Limb (tissue), 2 donors: ENCODE measurements around the gene PYROXD2.
"Not testable (repeated sequence)": the region's sequence is repeated elsewhere in the genome, so short reads cannot be mapped to it uniquely, and the experiment has no call there.

ENCODE experiments used
- DNase-seq, 2 donors: peaks; one replicate each; pipeline ENCODE4 v3.0.0-alpha.2; 2016; ENCODE audit errors: extremely low spot score in 2 of 2

PYROXD2 gene

DNA sequence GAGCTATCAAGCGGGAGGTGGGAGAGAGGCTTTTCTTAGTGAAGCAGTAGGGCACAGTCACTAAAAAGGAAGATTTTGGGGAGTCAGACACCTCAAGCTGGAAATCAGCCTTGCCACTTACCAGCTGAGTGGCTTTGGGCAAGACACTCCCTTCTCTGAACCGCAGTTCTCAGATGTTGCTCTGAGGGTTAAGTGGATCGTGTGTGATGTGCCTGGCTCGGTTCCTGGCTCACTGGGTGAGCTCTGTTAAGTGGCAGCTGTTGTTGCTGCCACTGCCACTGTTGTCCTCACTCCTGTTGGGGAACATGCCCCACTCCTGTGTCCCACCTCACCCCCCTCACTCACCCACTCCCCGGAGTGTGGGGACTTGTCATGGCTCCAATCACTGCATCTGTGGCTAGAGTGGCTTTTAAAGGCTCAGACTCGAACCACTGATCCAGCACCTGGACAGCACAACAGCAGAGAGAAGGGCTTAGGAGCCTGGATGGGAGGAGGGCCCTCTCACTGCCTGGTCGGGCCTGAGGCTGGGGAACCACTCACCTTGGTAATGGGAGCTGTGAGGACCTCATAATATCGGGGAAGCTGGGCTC lies 20.0 kb downstream of the PYROXD2 start:
- DNase-seq = no peak

DNA sequence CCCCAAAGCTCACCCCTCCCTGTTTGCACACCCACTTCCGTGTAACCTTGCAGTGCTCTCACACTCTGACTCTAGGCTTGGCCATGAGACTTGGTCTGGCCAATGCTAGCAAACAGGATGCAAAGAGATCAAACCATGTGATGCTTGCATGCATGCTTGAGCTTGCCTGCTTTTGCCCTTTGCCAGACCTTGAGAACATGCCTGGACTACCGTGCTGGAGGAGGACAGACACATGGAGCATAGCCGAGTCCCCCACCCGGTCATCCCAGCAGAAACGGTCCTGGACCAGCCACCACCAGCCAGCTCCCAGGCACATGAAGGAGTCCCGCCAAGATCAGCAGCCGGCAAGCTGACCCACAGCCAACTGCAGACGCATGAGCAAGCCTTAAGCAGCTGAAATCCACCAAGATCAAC lies 23.4 kb downstream of the PYROXD2 start:
- no peak for DNase-seq

DNA sequence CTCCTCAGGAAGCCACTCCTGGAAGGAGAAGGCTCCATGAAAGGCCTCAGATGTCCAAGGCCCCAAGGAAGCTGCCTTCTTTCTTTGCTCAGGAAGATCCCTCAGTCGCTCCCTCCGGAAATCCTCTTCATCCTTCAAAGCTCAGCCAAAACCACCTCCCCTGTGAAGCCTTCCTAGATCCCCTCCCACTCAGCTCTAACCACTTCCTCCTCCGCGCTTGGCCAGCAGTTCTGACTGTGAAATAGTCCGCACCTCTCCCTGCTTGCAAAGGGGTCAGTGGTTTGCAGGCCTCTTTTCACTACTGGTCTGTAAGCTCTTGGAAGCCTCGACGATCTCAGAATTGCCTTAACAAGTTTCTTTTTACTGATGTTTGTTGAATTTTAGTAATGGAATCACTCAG lies 23.9 kb downstream of the PYROXD2 start:
- no peak for DNase-seq

DNA sequence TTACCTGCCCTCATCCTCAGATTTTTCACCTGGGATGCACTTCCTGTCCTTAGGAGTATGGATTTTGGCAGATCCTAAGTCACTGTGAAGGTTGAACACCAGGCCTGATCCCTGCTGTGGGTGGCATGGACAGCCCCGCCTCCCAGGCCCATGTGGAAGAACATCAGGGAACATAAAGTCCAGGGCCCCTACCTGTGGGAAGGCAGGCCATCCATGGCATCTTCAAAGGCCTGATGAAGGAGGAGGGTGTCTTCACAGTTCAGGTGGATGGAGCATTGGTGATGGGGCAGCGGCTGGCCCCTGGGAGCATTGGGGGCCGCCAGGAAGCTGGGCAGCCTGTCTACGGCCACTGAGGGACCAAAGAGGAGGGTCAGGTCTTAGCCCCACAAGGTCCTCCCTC lies 24.6 kb downstream of the PYROXD2 start:
- no peak for DNase-seq

DNA sequence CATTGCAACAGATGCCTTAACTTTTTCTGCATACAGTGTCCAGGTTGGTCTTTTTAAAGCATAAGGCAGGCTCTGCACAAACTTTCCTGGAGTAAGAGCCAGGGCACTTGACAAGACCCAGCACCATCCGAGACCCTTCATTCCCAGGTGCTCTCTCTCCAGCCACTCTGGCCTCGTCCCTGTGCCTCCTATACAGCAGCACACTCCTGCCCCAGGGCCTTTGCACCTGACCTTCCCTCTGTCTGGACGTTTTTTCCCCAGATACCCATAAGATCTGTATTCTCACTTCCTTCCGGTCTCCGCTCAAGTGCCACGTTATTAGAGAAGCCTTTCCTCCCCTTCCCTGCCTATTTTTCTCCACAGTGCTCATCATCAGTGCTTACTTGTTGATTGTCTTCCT lies 25.6 kb downstream of the PYROXD2 start:
- no peak for DNase-seq

DNA sequence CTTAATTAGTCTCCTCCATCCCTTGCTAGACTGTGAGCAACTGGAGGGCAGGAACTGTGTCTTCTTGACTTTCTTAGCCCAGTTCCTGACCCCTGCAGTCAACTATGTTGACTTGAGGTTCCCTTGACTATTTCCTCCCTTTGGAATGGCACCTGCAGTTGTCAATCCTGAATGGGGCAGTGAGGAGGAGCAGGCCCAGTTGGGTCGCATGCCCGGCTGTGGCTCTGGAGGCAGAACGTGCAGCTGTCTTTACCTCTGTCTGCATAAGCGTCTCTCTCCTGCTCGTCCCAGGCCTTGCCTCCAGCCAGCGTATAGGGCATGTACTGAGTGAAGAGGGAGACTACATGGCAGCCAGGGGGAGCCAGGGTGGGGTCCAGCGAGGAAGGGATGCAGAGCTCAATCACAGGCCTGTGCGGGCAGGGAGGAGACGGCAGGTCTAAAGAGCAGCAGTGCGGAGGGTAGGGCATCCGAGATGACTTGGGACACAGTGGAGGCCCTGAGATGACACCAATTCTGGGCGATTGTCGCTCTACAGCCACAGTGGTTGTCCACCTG lies 26.8 kb downstream of the PYROXD2 start:
- DNase-seq = no peak

DNA sequence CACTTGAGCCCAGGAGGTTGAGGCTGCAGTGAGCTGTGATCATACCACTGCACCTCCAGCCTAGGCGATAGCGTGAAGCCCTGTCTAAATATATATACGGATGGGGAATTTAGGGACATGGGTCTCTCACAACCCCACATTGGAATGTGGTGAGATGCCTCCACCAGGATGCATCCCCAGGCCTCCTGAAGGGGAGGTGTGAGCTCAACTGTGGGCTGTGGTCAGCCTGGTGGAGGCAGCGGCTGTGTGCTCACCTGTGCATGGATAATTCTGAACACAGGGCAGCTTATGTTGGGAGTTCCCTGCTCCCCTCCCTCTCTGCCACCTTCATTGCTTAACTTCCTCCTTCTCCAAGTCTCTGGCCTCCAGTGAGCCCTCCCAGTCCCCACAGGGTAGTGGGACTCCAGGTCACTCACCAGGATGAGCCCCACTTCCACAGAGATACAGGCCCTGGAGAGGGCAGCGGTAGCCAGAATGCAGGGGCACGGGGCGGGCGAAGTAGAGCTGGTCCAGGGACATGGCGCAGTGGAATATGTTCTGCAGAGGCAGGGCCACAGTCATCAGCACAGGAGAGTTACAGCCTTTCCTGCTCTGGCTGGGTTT lies 30.4 kb downstream of the PYROXD2 start:
- DNase-seq = no peak

DNA sequence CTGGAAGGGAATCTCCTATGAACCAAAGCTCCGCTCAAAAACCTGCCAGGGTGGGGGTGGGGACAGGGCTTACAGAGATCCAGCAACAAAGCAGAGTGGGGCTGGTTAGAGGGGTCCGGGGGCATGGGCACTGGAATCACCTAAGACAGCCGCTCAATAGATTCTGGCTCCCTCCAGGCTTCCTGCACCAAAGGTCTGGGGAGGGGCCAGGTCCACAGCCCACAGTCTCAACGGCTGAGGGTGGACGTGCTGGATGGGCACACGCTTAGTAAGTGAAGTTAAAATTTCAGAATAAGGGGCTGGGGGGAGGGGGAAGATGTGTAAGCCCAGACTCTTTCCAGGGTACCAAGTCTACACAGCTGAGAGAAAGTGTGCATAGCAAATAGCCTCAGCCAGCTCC lies 31.1 kb downstream of the PYROXD2 start:
- no peak for DNase-seq

DNA sequence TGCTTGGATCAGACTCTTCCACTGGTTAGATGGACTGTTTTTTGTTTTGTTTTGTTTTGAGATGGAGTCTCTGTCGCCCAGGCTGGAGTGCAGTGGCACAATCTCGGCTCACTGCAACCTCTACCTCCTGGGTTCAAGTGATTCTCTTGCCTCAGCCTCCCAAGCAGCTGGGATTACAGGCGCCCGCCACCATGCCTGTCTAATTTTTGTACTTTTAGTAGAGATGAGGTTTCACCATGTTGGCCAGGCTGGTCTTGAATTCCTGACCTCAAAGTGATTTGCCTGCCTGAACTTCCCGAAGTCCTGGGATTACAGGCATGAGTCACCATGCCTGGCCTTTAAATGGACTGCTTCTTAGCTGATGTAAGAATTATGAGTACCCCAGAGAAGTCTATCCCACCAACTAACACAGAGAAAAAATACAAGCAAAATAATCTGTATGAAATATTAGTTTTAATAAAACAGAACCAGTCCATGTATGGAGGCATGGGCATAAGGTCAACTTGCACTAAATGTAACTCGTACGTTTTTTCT lies 31.8 kb downstream of the PYROXD2 start:
- not testable (repeated sequence) for DNase-seq

DNA sequence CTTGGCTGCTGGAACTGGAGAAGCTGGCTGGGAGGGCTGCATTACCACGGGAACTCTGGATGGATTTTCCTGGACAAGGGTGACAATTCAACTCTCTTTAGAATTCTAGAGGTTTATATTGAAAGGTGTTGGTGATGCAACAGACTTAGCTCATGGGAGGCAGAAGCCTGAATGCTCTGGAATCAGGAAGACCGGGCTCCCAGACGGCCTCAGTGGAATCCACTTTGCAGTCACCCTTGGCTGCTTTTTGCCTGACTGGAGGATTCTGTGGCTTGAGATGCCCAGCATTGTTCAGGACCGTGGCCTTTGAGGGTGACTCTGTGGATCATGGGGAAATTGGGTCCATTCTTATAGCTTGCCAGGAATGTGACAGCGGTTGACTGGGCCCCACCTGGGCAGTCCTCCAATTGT lies 32.3 kb downstream of the PYROXD2 start:
- DNase-seq = no peak

DNA sequence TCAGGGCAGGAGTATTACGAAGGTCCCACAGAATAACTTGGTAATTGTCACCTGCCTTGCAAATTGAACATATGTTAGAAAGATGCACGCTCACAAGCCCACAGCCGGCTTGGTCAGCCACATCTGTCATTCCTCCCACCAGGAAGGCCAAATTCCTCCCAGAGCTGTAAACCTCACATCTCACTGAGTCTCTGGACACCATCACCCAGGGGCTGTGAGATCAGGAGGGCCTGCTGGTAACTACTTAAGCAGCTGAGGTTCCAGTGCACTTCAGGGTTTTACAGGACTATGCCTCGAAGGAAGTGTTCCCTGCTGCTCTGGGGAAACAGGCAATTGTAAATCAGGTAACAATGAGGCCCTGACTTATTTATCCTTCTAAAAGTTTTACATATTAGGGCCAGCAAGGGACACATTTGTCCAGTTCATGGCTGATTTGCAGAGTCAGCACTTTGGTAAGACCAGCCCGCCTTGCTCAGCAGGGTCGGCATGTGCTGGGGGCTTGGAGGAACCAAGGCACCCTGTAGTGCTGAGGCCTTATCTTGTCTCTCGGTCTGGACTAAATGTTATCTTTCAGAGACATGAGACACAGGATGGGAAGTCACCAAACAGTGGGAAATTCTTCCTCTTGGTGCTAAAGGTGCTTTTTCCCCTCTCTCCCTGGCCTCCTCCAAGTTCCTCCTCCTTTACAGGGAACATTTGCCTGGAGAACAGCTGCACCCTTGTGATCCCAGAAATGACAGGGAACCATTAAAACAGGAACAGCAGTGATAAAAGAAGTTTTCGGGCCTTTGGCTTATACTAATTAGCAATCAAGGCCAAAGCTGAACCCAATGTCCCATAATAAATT lies 34.3 kb downstream of the PYROXD2 start:
- DNase-seq = no peak

DNA sequence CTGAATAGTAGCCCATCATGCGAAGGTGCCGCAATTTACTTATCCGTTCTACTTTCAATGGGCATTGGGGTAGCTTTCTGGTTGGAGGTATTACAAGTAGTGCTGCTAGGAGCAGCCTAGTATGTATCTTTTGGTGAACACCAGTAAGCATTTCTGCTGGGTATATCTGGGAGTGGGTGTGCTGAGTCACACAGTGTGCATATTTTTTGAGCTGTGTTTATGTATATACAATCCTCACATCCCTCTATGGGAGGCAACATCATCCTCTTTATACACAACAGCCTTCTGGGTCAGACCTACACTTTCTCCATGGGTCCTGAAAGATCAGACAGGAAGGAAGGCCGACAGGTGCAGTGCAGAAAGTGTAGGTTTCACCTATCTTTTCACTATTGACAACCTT lies 36.3 kb downstream of the PYROXD2 start:
- no peak for DNase-seq

DNA sequence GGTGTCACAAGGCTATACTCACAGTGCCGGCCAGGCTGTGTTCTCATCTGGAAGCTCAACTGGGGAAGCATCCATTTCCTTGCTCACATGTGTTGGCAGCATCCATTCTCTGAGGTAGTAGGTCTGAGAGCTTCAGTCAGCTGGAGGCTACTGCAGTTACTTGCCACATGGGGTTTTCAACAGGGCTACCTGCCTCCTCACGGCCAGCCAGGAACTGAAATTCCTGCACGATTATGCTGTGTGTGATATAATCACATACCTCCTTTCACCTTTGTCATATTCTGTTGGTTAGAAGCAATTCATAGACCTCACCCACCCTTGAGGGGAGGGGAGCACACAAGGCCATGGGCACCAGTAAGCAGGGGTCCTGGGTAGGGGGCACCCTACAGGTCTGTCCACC lies 37.4 kb downstream of the PYROXD2 start:
- no peak for DNase-seq

DNA sequence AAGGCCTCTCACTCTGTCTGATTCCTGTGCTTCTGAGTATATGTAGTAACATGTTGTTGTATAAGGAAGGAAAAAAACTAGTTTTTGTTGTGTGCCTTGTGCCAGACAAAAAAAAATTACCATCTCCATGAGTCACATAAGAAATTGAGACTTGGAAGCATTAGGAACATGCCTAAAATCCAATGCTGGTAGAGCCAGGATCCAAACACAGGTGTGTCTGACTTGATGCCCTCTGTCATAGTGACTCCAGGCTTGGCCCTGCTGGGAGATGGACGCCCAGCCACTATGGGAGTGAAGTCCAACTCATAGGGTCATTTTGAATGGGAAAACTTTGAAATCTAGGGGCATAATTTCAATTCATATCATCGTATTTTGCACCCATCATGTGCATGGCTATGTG lies 38.0 kb downstream of the PYROXD2 start:
- DNase-seq = no peak

DNA sequence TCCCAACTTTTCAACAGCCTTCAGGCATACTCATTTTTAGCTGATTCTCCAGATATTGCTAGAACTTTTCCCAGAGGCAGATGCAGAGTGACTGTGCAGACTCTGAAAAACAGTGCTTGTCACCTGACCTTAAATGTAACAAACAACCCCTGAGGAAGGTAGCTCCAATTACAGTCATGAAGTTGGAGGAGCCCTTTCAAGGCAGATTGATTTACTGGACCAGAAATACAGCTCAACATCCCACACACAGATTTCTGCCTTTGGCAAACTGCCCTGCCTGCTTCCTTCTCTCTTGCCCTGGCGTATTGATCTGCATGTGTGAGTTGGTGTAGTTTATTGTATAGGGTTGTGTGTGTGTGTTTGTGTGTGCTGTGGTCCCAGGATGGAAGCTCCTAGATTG lies 38.5 kb downstream of the PYROXD2 start:
- DNase-seq = no peak

DNA sequence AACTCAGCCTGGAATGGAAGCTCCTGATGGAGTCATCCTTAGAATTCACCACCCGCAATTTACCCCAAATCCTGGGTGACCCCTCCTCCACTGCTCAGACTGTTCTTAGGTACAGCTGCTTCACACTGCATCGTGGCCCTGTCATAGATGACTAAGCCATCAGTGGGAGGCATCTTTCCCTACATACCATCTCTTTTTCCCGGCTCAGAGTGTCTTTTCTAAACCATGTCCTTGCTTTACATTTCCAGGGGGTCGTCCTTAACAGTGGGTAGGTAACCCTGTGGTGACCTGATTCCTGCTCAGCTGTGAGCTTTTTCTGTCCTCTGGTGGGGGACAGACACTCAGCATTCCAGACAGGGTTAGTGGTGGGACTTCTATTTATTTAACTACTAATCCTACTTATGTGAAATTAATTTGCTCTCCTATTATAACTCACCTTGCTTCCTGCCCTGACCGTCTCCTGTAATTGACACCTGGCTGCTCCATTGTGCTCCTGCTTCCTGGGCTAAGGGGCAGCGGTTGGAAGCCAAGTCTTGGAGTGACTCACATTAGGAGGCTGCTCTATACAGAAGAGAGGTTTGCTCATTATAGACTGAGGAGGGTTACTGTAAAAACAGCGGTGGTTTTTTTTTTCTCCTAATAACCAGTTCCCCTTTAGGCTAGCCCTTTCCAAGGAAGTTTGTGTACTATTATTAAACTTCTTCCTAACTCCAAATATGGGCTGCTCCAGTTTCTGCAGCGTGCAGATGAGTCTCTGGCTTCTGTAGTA lies 40.6 kb downstream of the PYROXD2 start:
- no peak for DNase-seq

DNA sequence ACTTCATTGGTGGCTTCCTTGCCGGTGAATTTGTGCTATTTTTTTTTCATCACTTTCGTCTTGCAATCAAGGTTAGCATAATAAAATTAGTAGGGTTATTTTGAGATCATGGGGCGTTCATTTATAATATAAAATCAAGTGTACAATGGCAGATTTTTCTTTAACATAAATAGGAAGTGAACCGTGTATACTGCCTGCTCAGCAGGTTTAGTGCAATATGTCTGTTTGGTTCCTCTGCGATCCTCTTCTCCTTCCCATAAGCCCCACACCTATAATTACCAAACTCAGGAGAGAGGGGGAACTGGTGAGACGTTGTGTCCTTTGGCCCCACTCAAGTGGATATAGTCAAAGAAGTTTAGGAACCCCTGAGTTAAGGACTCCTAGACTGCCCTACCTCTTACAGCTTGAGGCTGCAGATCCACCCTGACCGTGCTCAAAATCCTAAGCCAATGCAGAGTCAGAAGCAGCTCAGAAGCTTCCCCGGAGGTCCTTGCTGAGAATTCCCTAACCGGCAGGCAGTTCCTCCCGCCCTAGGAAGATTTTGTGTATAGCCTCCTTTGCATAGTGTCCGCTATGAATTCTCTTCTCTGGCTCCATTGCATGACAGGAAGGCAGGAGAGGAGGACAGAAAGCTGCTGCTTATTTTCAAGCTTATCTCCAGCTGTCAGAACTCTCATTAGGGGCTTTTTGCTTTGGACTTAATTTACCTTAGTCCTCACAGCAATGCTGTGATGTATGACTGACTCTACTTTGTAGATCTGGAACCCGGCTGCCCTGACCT lies 41.5 kb downstream of the PYROXD2 start:
- DNase-seq = no peak

DNA sequence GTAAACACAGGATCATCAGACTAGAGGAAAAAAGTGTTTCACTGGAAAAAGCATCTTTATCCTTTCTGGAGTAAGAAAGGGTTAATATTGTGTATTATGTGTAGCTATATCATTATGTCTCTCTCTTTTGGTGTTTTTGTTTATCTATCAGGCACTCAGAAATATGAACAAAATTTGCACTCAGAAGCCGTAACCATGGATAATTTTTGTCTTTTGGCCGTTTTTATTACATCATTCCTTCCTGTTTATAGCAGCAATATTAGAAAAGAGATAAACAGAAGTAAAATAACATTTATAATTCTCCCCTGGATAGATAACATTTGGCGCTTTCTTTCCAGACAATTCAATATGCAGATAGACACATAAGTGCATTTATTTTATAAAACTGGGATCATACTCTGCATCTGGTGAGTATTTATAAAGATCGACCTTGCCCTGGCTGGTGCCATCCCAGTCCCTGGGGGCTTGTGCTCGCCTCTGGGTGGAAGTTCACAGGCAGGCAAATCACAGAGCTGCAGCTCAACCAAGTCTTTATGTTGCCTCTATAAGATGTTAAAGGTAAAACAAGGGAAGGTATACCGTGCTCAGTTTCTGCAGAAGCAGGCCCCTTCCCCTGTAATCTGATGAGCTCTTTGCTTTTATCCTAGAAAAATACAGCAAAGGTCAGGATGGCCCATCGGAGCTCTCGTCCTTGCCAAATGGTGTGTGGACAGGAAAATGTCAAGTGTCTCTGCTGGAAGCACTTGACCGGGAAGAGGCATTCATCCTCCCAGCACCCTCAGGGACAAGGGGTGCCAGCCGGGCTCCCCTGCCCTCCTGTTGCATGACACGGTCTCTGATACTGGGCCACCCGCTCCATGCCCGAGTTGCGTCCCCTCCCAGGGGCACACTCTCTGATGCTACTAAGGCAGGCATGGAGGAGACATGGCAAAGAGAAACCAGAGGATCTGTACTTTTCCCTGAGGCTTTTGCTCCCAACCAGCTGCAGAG lies 43.9 kb downstream of the PYROXD2 start:
- no peak for DNase-seq

DNA sequence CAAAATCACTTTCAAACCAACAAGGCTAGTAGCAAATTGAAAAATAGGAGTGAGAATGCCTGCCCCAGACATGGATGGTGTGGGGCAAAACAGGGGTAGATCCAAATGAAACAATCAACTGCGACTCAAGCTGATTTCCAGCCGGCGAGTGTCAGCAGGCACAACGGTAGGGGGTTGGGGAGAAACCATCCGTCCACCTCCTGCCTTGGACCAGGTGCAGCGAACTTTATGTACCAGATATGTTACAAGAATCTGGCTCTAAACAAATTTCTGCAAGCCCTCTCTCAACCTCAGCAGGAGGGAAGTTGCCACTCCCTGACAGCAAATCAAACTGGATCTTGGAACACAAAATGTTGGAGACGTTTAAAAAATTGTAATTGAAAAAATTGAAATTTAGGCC lies 45.2 kb downstream of the PYROXD2 start:
- no peak for DNase-seq

DNA sequence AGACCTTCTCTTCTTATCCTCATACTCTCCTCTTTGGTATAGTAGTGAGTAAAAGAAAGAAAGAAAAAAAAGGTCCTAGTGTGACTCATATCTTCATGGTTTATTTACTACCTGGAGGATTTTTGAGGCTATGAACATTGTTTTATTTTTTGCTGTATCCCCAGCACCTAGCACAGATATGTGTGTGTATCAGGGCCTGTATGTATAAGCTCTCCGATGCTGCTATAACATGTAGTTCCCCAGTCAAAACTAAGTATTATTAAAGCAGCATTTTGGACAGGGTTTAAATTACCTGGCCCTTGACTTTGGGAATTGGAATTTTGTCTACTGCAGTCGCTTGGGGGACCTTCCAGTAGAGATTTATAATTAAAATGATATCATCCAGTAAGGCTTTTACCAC lies 46.3 kb downstream of the PYROXD2 start:
- DNase-seq = no peak
